B cell (primary cell): ENCODE data around the gene FOXL1.

Experiments
- EZH2 ChIP-seq: IDR thresholded peaks from 2 replicates; pipeline ENCODE4 v1.6.1; 2012; ENCODE audit warnings: borderline replicate concordance, low read depth, mild to moderate bottlenecking, moderate library complexity, low read length; ENCODE audit not compliant: insufficient read depth, poor library complexity, severe bottlenecking
- TF ChIP-seq, protein P1 (sequence below): fragments of 200-600 bp; IDR thresholded peaks from one replicate; pipeline ENCODE4 v1.8.0; 2022; ENCODE audit warnings: antibody characterized with exemption, mild to moderate bottlenecking

DNA sequence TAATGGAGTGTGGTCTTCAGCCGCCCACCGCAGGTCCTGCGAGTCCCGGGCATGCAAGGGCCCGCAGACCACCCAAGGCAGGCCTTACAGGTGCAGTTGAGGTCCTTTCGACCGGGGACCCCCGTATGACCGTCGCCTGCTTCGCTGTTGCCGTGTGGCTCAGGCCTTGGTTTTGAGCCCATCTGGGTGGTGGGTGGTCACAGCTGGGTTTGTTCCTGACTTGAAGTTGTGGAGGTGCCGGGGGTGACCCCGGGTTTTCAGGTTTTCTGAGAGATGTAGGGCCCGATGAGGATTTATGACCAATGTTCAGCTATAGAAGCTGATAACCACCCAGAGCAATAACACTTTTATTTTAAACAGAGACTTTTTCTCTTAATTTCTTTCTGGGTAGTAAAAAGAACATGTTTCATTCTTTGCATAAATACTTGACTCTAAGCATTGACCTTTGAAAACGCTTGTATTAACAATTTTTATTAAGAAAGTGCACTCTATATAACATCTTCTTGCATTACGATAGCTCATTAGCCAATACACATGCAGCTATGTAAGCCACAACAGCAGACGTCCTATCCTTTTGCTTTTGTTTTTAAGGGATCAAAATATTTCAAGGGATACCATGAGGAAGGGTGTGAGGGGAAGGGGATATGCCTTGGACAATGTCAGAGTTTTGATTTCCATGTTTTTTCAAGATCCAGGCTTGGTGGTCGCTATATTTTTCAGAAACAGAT lies 1.9 kb downstream of the FOXL1 start:
- TF ChIP-seq, protein P1, sequence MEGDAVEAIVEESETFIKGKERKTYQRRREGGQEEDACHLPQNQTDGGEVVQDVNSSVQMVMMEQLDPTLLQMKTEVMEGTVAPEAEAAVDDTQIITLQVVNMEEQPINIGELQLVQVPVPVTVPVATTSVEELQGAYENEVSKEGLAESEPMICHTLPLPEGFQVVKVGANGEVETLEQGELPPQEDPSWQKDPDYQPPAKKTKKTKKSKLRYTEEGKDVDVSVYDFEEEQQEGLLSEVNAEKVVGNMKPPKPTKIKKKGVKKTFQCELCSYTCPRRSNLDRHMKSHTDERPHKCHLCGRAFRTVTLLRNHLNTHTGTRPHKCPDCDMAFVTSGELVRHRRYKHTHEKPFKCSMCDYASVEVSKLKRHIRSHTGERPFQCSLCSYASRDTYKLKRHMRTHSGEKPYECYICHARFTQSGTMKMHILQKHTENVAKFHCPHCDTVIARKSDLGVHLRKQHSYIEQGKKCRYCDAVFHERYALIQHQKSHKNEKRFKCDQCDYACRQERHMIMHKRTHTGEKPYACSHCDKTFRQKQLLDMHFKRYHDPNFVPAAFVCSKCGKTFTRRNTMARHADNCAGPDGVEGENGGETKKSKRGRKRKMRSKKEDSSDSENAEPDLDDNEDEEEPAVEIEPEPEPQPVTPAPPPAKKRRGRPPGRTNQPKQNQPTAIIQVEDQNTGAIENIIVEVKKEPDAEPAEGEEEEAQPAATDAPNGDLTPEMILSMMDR = no peak
- TF ChIP-seq EZH2 = no peak
